Measurements from ENCODE around the gene HOGA1. TPM values are rescaled to one million over a fixed set of nuclear protein-coding genes. Genes with fewer than 3 reads are reported as not detected.

Gene HOGA1
- total and polyA plus RNA-seq, 2 donors (not counting 3 experiments of a cell fraction or from before 2014, with no cell fraction given) = 0.44 to 0.91 TPM

DNA sequence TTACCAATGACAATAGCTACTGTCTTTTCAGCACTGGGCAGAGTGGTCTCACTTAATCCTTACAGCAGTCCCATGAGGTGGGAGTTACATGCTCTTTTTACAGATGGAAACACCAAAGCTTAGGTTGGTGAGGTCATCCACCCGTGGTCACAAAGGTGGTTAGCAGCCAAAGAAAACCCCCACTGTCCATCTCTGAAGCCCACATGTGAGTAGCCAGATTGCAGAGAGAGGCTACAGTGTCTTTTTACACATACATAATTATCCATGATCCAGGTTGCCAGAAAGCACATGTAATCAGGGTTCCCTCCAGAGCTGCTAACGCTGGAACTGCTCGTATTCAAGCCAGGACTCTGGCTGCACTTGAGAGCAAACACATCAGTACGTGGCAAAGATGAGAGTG, 36.2 kb upstream of the HOGA1 start:
- H3K79me2 ChIP-seq (ENCODE audit: control insufficient read depth, insufficient read depth, low read length) = no peaks in the 10 kb centered on the region
- no peak for FAIRE-seq
- H2AFZ ChIP-seq (ENCODE audit: low read depth, low read length) = no peak overlapping the region
- H3K36me3 ChIP-seq (ENCODE audit: control insufficient read depth in 2 of 2, extremely low read depth in 1 of 2, insufficient read depth in 2 of 2, low read length in 2 of 2) = peaks cover 0 to 2% of the 10 kb centered on the region in 2 experiments
- CTCF ChIA-PET = no interaction called here
- POLR2A ChIA-PET = no interaction called here
- no peak for TF ChIP-seq POLR2A (IDR thresholded peaks at IDR 0.05; ENCODE audit: low read depth, low read length)
- no peak for TF ChIP-seq EZH2 (IDR thresholded peaks at IDR 0.05; ENCODE audit: borderline replicate concordance, low read depth, low read length, severe bottlenecking)
- TF ChIP-seq, protein P1, sequence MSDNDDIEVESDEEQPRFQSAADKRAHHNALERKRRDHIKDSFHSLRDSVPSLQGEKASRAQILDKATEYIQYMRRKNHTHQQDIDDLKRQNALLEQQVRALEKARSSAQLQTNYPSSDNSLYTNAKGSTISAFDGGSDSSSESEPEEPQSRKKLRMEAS (IDR thresholded peaks at IDR 0.05; ENCODE audit: insufficient read depth, insufficient read length) = no peak
- no peak for TF ChIP-seq JUN (IDR thresholded peaks at IDR 0.05; ENCODE audit: borderline replicate concordance, insufficient read depth, insufficient read length, low read depth)
- TF ChIP-seq MYC (IDR thresholded peaks at IDR 0.05; ENCODE audit: low read depth, low read length) = no peak
- no peak for TF ChIP-seq FOS (IDR thresholded peaks at IDR 0.05; ENCODE audit: borderline replicate concordance, insufficient read depth, low read length)
- TF ChIP-seq GATA2 (IDR thresholded peaks at IDR 0.05; ENCODE audit: insufficient read depth, insufficient read length, low read depth, low read length) = no peak
- TF ChIP-seq, protein P2, sequence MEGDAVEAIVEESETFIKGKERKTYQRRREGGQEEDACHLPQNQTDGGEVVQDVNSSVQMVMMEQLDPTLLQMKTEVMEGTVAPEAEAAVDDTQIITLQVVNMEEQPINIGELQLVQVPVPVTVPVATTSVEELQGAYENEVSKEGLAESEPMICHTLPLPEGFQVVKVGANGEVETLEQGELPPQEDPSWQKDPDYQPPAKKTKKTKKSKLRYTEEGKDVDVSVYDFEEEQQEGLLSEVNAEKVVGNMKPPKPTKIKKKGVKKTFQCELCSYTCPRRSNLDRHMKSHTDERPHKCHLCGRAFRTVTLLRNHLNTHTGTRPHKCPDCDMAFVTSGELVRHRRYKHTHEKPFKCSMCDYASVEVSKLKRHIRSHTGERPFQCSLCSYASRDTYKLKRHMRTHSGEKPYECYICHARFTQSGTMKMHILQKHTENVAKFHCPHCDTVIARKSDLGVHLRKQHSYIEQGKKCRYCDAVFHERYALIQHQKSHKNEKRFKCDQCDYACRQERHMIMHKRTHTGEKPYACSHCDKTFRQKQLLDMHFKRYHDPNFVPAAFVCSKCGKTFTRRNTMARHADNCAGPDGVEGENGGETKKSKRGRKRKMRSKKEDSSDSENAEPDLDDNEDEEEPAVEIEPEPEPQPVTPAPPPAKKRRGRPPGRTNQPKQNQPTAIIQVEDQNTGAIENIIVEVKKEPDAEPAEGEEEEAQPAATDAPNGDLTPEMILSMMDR (IDR thresholded peaks at IDR 0.05; ENCODE audit: extremely low read depth in 1 of 2, insufficient read depth in 1 of 2, low read depth in 1 of 2, low read length in 2 of 2) = no peak
- no peak for TF ChIP-seq POLR2AphosphoS5 (IDR thresholded peaks at IDR 0.05; ENCODE audit: insufficient read depth, low read depth, low read length)
- no peaks in the 10 kb centered on the region for H3K9me3 ChIP-seq (replicated peaks; ENCODE audit: control insufficient read depth, insufficient read depth, low read length)
- H3K4me1 ChIP-seq (ENCODE audit: control insufficient read depth, extremely low read depth, insufficient read depth, low read length) = peaks cover 23% of the 10 kb centered on the region
- intact Hi-C loops (cut with micrococcal nuclease) = no loop called here
- no peaks in the 10 kb centered on the region for H3K27me3 ChIP-seq (ENCODE audit: control insufficient read depth in 2 of 2, insufficient read depth in 2 of 2, low read length in 2 of 2)
- H4K20me1 ChIP-seq (replicated peaks; ENCODE audit: control insufficient read depth, extremely low read depth, insufficient read depth, low read length) = no peaks in the 10 kb centered on the region
- H3K9me1 ChIP-seq (replicated peaks; ENCODE audit: control insufficient read depth, extremely low read depth, insufficient read depth, low read length) = no peaks in the 10 kb centered on the region
- no peak overlapping the region for H3K27ac ChIP-seq (ENCODE audit: insufficient read depth, low read depth, low read length)
- dilution Hi-C loops (cut with MboI; ENCODE audit: extremely low pct_ligation_motif_present, low sequenced_read_pairs) = no loop called here
- no TSS peak for BruUV-seq (replicated peaks)
- no peak overlapping the region for H3K4me3 ChIP-seq (replicated peaks in 1 of 3; ENCODE audit: insufficient read depth in 1 of 3, low read depth in 1 of 3, low read length in 3 of 3)
- no peak overlapping the region for H3K4me2 ChIP-seq (ENCODE audit: insufficient read depth, low read length)
- no peak overlapping the region for H3K9ac ChIP-seq (replicated peaks; ENCODE audit: extremely low read depth, insufficient read depth, low read length)
- DNase-seq (ENCODE audit: low read depth, low spot score) = no peak
